IPS-18c (cell line): ENCODE results near the gene KDM5C.

Experiments used
- H3K4me3 ChIP-seq: 2 replicates; pipeline ENCODE4 v1.7.0; 2013; ENCODE audit warnings: low read depth, mild to moderate bottlenecking, low read length, moderate library complexity; ENCODE audit not compliant: insufficient read depth
- H3K9me3 ChIP-seq: one replicate; pipeline ENCODE4 v1.6.1; 2013; ENCODE audit warnings: mild to moderate bottlenecking, low read length, moderate library complexity; ENCODE audit not compliant: control insufficient read depth, insufficient read depth

The KDM5C gene

GRCh38 chrX:53224860-53225797, at the start of gene KDM5C:
KDM5C (minus strand) TSS chrX:53225207; CDS start chrX:53224889, 318 bp downstream.
- Histone ChIP-seq H3K9me3 (no peaks in the 10 kb centered on the region), H3K4me3 (peak within 1 kb of the TSS; percentile 97)

DNA sequence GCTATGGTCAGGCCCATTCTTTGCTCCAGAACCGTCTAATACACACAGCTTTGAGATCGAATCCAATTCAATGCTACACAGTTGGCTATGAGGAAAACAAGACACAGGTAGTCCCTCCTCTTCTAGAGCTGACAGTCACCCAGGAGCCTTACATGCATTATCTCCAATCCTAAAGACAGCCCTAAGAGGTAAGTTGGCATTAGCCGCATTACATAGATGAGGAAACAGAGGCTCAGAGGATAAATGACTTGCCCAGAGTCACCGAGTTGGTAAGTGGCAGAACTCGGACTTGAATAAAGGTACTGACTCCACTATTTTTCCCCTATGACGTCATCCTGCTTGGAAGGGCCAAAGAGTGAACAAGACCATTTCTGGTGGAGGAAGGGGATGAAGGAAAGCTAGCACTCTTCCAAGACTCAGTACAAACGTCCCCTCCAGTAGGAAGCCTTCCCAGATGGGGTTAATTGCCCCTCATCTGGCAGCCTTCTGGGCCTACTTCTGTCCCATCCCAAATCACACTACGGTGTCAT, 47.9 kb upstream of the KDM5C start:
- Histone ChIP-seq H3K4me3 (no peak overlapping the region), H3K9me3 (no peaks in the 10 kb centered on the region)

DNA sequence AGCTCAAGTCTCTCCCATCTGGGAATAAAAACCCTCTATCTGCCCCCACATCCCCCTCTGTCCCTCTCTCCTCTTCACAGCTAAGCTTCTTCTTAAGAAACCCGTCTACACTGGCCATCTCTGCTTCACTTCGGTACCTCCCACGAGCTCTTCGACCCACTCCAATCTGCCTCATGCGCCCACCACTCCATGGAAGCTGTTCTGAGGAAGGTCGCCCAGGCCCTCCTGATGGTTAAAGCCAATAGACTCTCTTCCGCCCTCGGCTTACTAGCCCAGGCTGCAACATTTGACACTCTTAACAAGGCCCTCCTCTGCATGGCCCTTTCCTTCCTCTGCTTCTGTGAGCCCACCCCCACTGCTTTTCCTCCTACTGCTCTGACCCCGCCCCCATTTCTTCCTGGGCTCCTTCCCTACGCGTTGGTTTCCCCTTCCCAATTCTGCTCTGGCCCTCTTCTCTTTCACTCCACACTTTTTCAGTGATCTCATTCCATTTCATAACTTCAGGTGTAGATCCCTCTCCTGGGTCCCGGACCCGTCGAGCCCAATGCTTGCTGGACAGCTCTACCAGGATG, 44.6 kb upstream of the KDM5C start:
- H3K9me3 ChIP-seq: no peaks in the 10 kb centered on the region
- no peak overlapping the region for H3K4me3 ChIP-seq

- Histone ChIP-seq H3K4me3 (no peak overlapping the region), H3K9me3 (no peaks in the 10 kb centered on the region)
Measured at GRCh38 chrX:53268173-53268572, 43.2 kb upstream of the KDM5C start.

GRCh38 chrX:53266914-53267313, 41.9 kb upstream of the KDM5C start:
- H3K4me3 ChIP-seq: no peak overlapping the region
- H3K9me3 ChIP-seq: no peaks in the 10 kb centered on the region

GRCh38 chrX:53265771-53266574, 41.0 kb upstream of the KDM5C start:
- no peaks in the 10 kb centered on the region for H3K9me3 ChIP-seq
- no peak overlapping the region for H3K4me3 ChIP-seq

- Histone ChIP-seq H3K4me3 (no peak overlapping the region), H3K9me3 (no peaks in the 10 kb centered on the region)
Measured at GRCh38 chrX:53263597-53264094, 38.6 kb upstream of the KDM5C start.

DNA sequence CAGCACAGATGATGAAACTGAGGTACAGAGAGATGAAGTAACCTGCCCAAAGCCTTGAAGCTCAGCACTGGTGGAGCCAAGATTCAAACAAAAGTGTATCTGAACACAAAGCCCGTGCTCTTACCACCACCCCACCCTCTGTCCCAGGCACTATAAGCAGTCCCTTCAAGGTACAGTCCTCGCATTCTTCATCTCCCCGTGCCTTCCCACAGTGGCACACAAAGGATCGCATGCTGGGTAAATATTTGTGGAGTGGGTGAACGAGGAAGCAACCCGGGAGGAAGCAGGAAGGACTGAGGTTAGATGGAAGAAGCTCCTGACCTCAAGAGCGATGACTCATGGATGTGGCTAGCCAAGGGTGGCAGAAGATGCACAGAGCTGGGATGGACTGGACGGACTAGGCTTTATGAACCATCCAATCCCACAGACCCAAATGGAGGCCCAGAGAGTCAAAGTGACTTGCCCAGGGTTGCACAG, 37.9 kb upstream of the KDM5C start:
- Histone ChIP-seq H3K4me3 (no peak overlapping the region), H3K9me3 (no peaks in the 10 kb centered on the region)

GRCh38 chrX:53262189-53262917, 37.3 kb upstream of the KDM5C start:
- no peaks in the 10 kb centered on the region for H3K9me3 ChIP-seq
- H3K4me3 ChIP-seq: no peak overlapping the region

GRCh38 chrX:53261355-53261972, 36.5 kb upstream of the KDM5C start:
- Histone ChIP-seq H3K4me3 (no peak overlapping the region), H3K9me3 (no peaks in the 10 kb centered on the region)

- no peaks in the 10 kb centered on the region for H3K9me3 ChIP-seq
- H3K4me3 ChIP-seq: no peak overlapping the region
Measured at GRCh38 chrX:53260836-53261235, 35.8 kb upstream of the KDM5C start.

DNA sequence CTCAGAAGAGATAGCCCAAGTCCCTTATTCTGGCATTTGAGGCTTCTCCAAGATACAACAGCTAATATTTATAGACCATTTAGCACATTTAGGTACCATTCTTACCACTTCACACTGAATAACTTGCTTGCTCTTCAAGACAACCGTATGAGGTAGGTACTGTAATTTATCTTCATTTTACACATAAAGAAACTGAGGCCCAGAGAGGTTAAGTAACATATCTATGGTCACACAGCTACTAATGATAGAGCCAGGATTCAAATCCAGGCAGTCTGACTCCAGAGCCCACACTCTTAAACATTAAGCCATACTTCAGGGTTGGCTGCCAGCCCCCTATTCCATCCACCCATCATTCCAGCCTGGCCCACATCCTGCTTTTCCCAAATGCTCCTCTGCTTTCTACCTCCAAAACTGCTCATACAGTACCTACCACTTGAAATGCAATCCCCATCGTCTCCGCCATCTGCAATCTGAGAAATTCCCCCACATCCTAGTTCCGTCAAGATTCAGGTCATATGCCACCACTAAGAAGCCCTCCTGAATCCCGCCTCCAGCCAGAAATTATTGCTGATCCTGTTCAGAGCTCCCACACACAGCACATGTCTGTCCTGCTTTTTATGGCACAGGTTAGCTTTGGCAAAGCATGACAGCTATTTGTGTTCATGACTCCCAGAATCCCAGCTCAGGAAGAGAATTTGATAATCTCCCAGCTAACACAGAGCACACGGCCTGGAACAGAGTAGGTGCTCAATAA, 32.8 kb upstream of the KDM5C start:
- no peak overlapping the region for H3K4me3 ChIP-seq
- no peaks in the 10 kb centered on the region for H3K9me3 ChIP-seq

DNA sequence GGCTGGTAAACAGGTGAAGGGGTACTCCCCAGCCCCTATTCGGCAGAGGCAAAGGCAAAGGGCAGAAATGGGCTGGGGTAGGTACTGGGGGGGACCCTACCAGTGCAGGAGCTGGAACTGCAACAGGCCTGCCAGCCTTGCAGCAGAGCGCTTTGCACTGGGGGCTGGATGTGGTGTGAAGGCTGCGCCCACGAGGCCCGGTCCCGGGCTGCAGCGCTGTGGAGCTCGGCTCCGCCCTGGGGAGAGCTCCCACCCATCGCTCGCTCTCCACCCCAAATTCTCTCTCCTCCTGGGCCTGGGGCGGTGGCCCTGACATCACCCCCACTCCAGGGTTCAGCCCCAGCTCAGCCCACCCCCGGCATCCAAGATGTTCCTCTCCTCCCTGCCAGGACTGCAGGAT, 32.2 kb upstream of the KDM5C start:
- H3K4me3 ChIP-seq: peak overlapping the region; percentile 34
- H3K9me3 ChIP-seq: no peaks in the 10 kb centered on the region

DNA sequence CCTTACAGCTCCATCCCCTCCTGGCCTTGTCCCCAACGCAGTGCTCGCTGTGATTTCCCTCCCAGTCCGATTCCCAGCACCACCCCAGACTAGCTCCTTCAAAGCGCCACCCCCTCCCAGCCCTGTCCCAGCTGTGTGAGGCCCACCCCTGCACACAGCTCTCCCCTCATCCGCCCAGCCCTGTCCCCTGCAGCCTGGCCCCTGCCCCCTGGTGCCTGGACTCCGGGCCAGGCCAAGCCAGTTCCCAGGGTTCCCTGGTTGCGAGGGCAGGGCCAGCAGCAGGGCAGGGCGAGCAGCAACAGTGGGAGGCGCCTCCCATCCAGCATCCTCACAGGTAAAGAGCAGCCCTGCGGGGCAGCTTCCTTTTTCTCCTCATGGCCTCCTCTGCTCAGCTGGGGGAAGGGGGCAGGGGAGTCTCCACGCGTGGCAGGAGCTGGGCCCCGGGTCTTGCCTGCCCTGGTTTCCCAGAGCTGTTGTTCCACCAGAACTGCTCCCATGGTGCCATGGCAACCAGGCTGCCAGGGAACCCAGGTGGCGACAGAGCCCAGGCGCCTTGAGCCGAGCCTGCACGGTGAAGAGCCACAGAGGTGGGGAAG, 31.5 kb upstream of the KDM5C start:
- Histone ChIP-seq H3K4me3 (peak overlapping the region; percentile 34), H3K9me3 (no peaks in the 10 kb centered on the region)

DNA sequence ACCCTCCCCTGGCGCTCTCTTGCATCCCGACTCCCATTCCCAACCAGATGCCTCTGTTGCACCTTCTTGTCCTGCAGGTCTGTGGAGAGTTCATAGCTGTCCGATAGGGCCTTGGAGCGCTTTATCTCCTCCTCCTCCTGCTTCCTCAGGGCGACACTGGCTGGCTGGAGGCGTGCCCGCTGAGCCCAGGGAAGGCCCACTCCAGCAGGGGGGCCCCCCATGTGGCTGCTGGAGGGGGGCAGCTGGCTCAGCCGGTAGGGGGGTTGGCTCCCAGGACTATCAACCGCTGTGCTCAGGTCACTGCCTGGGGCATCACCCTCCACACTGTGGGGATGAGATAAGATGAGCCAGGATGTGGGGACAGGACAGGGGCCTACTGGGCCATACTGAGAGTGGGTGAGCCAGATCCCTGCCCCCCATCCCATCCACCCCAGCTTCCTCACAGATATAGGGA, 30.8 kb upstream of the KDM5C start:
- no peak overlapping the region for H3K4me3 ChIP-seq
- no peaks in the 10 kb centered on the region for H3K9me3 ChIP-seq
